ENCODE measurements around the gene CHST13.

The CHST13 gene

DNA sequence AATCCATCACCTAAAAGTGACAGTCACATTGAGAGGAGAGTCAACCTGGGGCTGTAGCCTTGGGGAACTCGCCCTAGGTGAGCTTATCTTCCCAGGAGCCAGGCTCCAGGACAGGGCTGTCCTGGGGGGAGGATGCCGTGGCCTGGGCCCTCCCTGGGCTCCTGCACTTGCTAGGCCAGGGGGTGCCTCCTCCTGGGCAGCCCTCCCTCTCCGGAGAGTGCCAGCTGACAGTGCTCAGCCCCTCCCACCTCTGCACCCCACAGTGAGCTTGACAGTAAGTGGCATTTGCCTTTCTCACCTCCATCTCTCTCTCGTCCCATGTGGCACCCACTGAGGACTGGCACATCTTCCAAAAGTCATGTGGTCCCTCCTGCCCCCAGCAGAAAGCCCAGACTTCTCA is 25.5 kb upstream of the CHST13 start:
- no peak for DNase-seq (ENCODE audit: extremely low read depth, low read depth)
- no peak overlapping the region for H3K4me3 ChIP-seq (replicated peaks; ENCODE audit: low read depth, low read length)
- TF ChIP-seq, protein P1, sequence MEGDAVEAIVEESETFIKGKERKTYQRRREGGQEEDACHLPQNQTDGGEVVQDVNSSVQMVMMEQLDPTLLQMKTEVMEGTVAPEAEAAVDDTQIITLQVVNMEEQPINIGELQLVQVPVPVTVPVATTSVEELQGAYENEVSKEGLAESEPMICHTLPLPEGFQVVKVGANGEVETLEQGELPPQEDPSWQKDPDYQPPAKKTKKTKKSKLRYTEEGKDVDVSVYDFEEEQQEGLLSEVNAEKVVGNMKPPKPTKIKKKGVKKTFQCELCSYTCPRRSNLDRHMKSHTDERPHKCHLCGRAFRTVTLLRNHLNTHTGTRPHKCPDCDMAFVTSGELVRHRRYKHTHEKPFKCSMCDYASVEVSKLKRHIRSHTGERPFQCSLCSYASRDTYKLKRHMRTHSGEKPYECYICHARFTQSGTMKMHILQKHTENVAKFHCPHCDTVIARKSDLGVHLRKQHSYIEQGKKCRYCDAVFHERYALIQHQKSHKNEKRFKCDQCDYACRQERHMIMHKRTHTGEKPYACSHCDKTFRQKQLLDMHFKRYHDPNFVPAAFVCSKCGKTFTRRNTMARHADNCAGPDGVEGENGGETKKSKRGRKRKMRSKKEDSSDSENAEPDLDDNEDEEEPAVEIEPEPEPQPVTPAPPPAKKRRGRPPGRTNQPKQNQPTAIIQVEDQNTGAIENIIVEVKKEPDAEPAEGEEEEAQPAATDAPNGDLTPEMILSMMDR (IDR thresholded peaks at IDR 0.05; ENCODE audit: low read depth, low read length, missing control alignments) = no peak

- DNase-seq (ENCODE audit: extremely low read depth, low read depth) = no peak
- TF ChIP-seq, protein P1 (IDR thresholded peaks at IDR 0.05; ENCODE audit: low read depth, low read length, missing control alignments) = no peak
- no peak overlapping the region for H3K4me3 ChIP-seq (replicated peaks; ENCODE audit: low read depth, low read length)
These were observed 25.0 kb upstream of the CHST13 start for GRCh38 chr3:126498929-126499328.

DNA sequence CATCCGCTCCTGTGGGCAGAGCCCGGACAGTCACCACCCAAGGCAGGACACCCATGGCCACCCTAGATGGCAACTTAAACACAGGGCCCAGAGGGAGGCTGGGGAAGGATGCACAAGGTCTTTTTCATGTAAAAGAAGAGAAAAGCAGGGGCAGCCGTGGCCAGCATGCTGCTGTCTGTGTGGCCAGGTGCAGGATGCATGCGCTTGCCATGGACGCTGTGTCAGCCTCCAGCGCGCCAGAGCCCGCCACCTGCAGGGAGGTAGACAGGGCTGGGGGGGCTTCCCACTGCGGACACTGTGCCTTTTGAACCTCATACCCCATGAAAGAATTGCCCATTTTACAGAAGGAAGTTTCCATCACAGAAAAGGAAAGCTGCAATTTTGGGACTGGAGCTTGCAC is 24.6 kb upstream of the CHST13 start:
- TF ChIP-seq, protein P1 (IDR thresholded peaks at IDR 0.05; ENCODE audit: low read depth, low read length, missing control alignments) = no peak
- no peak for DNase-seq (ENCODE audit: extremely low read depth, low read depth)
- H3K4me3 ChIP-seq (replicated peaks; ENCODE audit: low read depth, low read length) = no peak overlapping the region

DNA sequence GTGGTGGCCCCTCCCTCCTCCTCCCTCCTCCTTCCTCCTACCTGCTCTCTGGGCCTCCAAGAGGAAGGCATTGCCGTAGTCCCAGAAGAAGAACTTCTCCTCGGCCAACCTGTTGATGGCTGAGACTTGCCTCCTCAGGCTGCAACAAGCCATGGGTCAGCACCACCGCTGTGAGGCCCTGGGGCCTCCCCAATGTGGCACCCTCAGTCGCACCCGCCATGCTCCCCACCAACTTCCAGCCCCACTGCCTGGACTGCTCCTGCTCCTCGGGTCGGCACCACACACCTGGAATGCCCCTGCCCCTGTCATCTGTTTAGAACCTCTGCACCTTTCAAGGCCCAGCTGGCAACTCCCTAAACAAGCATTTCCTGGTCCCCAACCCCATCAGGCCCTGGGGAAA is 23.9 kb upstream of the CHST13 start:
- DNase-seq (ENCODE audit: extremely low read depth, low read depth) = no peak
- TF ChIP-seq, protein P1 (IDR thresholded peaks at IDR 0.05; ENCODE audit: low read depth, low read length, missing control alignments) = no peak
- no peak overlapping the region for H3K4me3 ChIP-seq (replicated peaks; ENCODE audit: low read depth, low read length)

GRCh38 chr3:126501054-126501453 is 22.9 kb upstream of the CHST13 start:
- DNase-seq (ENCODE audit: extremely low read depth, low read depth) = no peak
- TF ChIP-seq, protein P1 (IDR thresholded peaks at IDR 0.05; ENCODE audit: low read depth, low read length, missing control alignments) = no peak
- H3K4me3 ChIP-seq (replicated peaks; ENCODE audit: low read depth, low read length) = no peak overlapping the region

GRCh38 chr3:126501736-126502135 is 22.2 kb upstream of the CHST13 start:
- TF ChIP-seq, protein P1 (IDR thresholded peaks at IDR 0.05; ENCODE audit: low read depth, low read length, missing control alignments) = no peak
- H3K4me3 ChIP-seq (replicated peaks; ENCODE audit: low read depth, low read length) = no peak overlapping the region
- DNase-seq (ENCODE audit: extremely low read depth, low read depth) = no peak

GRCh38 chr3:126502656-126503055 is 21.3 kb upstream of the CHST13 start:
- TF ChIP-seq, protein P1 (IDR thresholded peaks at IDR 0.05; ENCODE audit: low read depth, low read length, missing control alignments) = no peak
- DNase-seq (ENCODE audit: extremely low read depth, low read depth) = no peak
- H3K4me3 ChIP-seq (replicated peaks; ENCODE audit: low read depth, low read length) = no peak overlapping the region

Measured in HFF-Myc (cell line).